HG03103 (cell line): ENCODE results near the gene GALNT1.

ENCODE experiments used
- ATAC-seq: cut with Tn5 transposase; IDR thresholded peaks from one replicate; pipeline ENCODE4 v1.9.1; 2021; ENCODE audit warnings: low read depth; ENCODE audit not compliant: unreplicated experiment

GALNT1 gene

GRCh38 chr18:35747894-35748472, 166.4 kb downstream of the GALNT1 start:
- no peak for ATAC-seq

- no peak for ATAC-seq
Measured at GRCh38 chr18:35749701-35750100, 168.2 kb downstream of the GALNT1 start.

GRCh38 chr18:35750929-35751328, 169.4 kb downstream of the GALNT1 start:
- ATAC-seq, result no peak

- no peak for ATAC-seq
Measured at GRCh38 chr18:35753306-35753910, 171.9 kb downstream of the GALNT1 start.

- no peak for ATAC-seq
Measured at GRCh38 chr18:35754464-35754863, 172.9 kb downstream of the GALNT1 start.

- no peak for ATAC-seq
Measured at GRCh38 chr18:35755369-35755768, 173.8 kb downstream of the GALNT1 start.

- ATAC-seq, result peak; percentile 56
Measured at GRCh38 chr18:35756506-35757117, 175.1 kb downstream of the GALNT1 start.
